Activated B cell treated with CpG ODN at 0.5 μM for 24 hours (primary cell): ENCODE measurements around the gene TMEM222. TPM values are rescaled to one million over a fixed set of nuclear protein-coding genes. Genes with fewer than 3 reads are reported as not detected.

Experiments used
- ATAC-seq: fragments of 200-7000 bp; cut with Tn5 transposase; one replicate; pipeline ENCODE4 v1.10.0; 2021; ENCODE audit warnings: low read depth, mild to moderate bottlenecking, moderate library complexity
- CTCF ChIA-PET: fragments of 350-600 bp; sonication (Branson Sonifier 250); formaldehyde crosslinking; loops from one replicate; lab custom pipeline; 2021; ENCODE audit warnings: antibody characterized with exemption; lab: Charles Lee
- POLR2A ChIA-PET: fragments of 350-600 bp; sonication (Branson Sonifier 250); formaldehyde crosslinking; loops from one replicate; lab custom pipeline; 2021; ENCODE audit warnings: antibody characterized with exemption; lab: Charles Lee
- DNase-seq: peaks from one replicate; pipeline ENCODE4 v3.0.0; 2022
- H3K27ac Mint-ChIP-seq: one replicate; pipeline ENCODE4 v1.8.0; 2020; ENCODE audit warnings: mixed read lengths
- H3K27me3 Mint-ChIP-seq: one replicate; pipeline ENCODE4 v1.8.0; 2021; ENCODE audit warnings: mixed read lengths
- H3K36me3 Mint-ChIP-seq: one replicate; pipeline ENCODE4 v1.8.0; 2021; ENCODE audit warnings: low read depth, mixed read lengths
- H3K4me1 Mint-ChIP-seq: one replicate; pipeline ENCODE4 v1.8.0; 2021; ENCODE audit warnings: mixed read lengths
- H3K4me3 Mint-ChIP-seq: one replicate; pipeline ENCODE4 v1.8.0; 2020; ENCODE audit warnings: mild to moderate bottlenecking, mixed read lengths
- H3K9me3 Mint-ChIP-seq: one replicate; pipeline ENCODE4 v1.8.0; 2020; ENCODE audit warnings: mixed read lengths
- CTCF ChIP-seq: fragments of 200-600 bp; IDR thresholded peaks from one replicate; pipeline ENCODE4 v1.8.0; 2022; ENCODE audit warnings: antibody characterized with exemption, mild to moderate bottlenecking
- intact Hi-C: fragments of 100-400 bp; cut with micrococcal nuclease; formaldehyde crosslinking; loops from one replicate; pipeline ENCODE4 v1.15.1; 2024
- total RNA-seq: library from RNA; stranded (reverse); gene quantifications from 2 replicates; pipeline ENCODE4 v1.2.3, GENCODE V29; 2022

The TMEM222 gene
- total RNA-seq, 1 donor from 2014 or later = 43.0 TPM

GRCh38 chr1:27358038-27358927, 36.3 kb downstream of the TMEM222 start:
- H3K27me3 Mint-ChIP-seq = no peaks in the 10 kb centered on the region
- no peak overlapping the region for H3K4me3 Mint-ChIP-seq
- H3K36me3 Mint-ChIP-seq = peaks cover 6% of the 10 kb centered on the region
- H3K27ac Mint-ChIP-seq = peak overlapping the region; percentile 56
- DNase-seq (no peak), ATAC-seq (no peak)
- intact Hi-C loops = no loop called here
- peaks cover 46% of the 10 kb centered on the region for H3K4me1 Mint-ChIP-seq
- TF ChIP-seq CTCF = no peak
- POLR2A ChIA-PET = interaction anchor here (1.0 to 9.1 kb wide), 4 partner anchors 7 to 28 kb away, joined by 3 to 75 read pairs (median 15); partner anchors contain the start of genes MAP3K6 and SYTL1
- H3K9me3 Mint-ChIP-seq = no peaks in the 10 kb centered on the region
- CTCF ChIA-PET = interaction anchor here (0.9 to 3.9 kb wide), 15 partner anchors 8 to 457 kb away, joined by 3 to 43 read pairs (median 6); partner anchors contain the start of genes AHDC1, CD164L2, GPATCH3 and GPR3

GRCh38 chr1:27358928-27359313, 37.0 kb downstream of the TMEM222 start:
- ChIA-PET CTCF (interaction anchor here (1.1 to 3.9 kb wide), 6 partner anchors 7 to 247 kb away, joined by 5 to 43 read pairs (median 16); partner anchors contain the start of genes AHDC1, CD164L2 and MAP3K6), POLR2A (interaction anchor here (9.1 kb wide), 1 partner anchor 16 kb away, joined by 75 read pairs; the partner anchor contains the start of gene SYTL1)
- no peaks in the 10 kb centered on the region for H3K27me3 Mint-ChIP-seq
- DNase-seq = no peak
- no peak for ATAC-seq
- H3K4me3 Mint-ChIP-seq = peak overlapping the region; percentile 38
- peaks cover 46% of the 10 kb centered on the region for H3K4me1 Mint-ChIP-seq
- H3K27ac Mint-ChIP-seq = peak overlapping the region; percentile 30
- intact Hi-C loops = no loop called here
- no peaks in the 10 kb centered on the region for H3K9me3 Mint-ChIP-seq
- no peak for TF ChIP-seq CTCF
- H3K36me3 Mint-ChIP-seq = peaks cover 4% of the 10 kb centered on the region

- no peaks in the 10 kb centered on the region for H3K27me3 Mint-ChIP-seq
- ChIA-PET CTCF (interaction anchor here (0.7 to 1.1 kb wide), 2 partner anchors 35 to 59 kb away, joined by 3 to 5 read pairs; no protein-coding TSS in a partner anchor), POLR2A (interaction anchor here (9.1 kb wide), 1 partner anchor 17 kb away, joined by 75 read pairs; the partner anchor contains the start of gene SYTL1)
- TF ChIP-seq CTCF = no peak
- no peaks in the 10 kb centered on the region for H3K9me3 Mint-ChIP-seq
- no peak for ATAC-seq
- peaks cover 3% of the 10 kb centered on the region for H3K36me3 Mint-ChIP-seq
- no peak for DNase-seq
- H3K27ac Mint-ChIP-seq = peak overlapping the region; percentile 53
- intact Hi-C loops = loop anchor here (1.0 to 10.0 kb wide), 2 partner anchors 10 to 1075 kb away; partner anchors contain the start of gene SH3BGRL3
- H3K4me3 Mint-ChIP-seq = peak overlapping the region; percentile 84
- H3K4me1 Mint-ChIP-seq = peaks cover 54% of the 10 kb centered on the region
These were observed 37.8 kb downstream of the TMEM222 start for GRCh38 chr1:27359822-27360158.

GRCh38 chr1:27360159-27361043, 38.4 kb downstream of the TMEM222 start:
- no peak for TF ChIP-seq CTCF
- ATAC-seq (peak; percentile 38), DNase-seq (peak; percentile 70)
- Mint-ChIP-seq H3K27ac (peak overlapping the region; percentile 53), H3K9me3 (no peaks in the 10 kb centered on the region), H3K4me1 (peaks cover 57% of the 10 kb centered on the region), H3K4me3 (peak overlapping the region; percentile 84), H3K36me3 (peaks cover 2% of the 10 kb centered on the region), H3K27me3 (no peaks in the 10 kb centered on the region)
- ChIA-PET POLR2A (interaction anchor here (0.6 to 9.1 kb wide), 3 partner anchors 11 to 301 kb away, joined by 4 to 75 read pairs (median 7); partner anchors contain the start of gene SYTL1), CTCF (interaction anchor here (0.7 to 1.8 kb wide), 3 partner anchors 18 to 60 kb away, joined by 3 to 5 read pairs (median 5); partner anchors contain the start of gene SYTL1)
- intact Hi-C loops = loop anchor here (1.0 to 10.0 kb wide), 2 partner anchors 9 to 1076 kb away; partner anchors contain the start of gene SH3BGRL3
